AG09309 (cell line): Measurements from ENCODE around the gene TCP11.

Source experiments
- DNase-seq: peaks from one replicate; pipeline ENCODE4 v3.0.0-alpha.2; 2010; ENCODE audit warnings: low read depth
- H3K4me3 ChIP-seq: 2 replicates; pipeline ENCODE4 v1.5.1; 2011; ENCODE audit warnings: mild to moderate bottlenecking, low read depth, low read length, moderate library complexity; ENCODE audit not compliant: control insufficient read depth
- TF ChIP-seq, protein P1 (sequence below): IDR thresholded peaks from 2 replicates; pipeline ENCODE4 v1.5.1; 2011; ENCODE audit warnings: mild to moderate bottlenecking, low read depth, low read length, inconsistent platforms; ENCODE audit not compliant: insufficient read depth, control insufficient read depth; ENCODE audit errors: missing control alignments

Gene TCP11

GRCh38 chr6:35068206-35068605, 72.9 kb downstream of the TCP11 start:
- no peak overlapping the region for H3K4me3 ChIP-seq
- DNase-seq = no peak
- TF ChIP-seq, protein P1, sequence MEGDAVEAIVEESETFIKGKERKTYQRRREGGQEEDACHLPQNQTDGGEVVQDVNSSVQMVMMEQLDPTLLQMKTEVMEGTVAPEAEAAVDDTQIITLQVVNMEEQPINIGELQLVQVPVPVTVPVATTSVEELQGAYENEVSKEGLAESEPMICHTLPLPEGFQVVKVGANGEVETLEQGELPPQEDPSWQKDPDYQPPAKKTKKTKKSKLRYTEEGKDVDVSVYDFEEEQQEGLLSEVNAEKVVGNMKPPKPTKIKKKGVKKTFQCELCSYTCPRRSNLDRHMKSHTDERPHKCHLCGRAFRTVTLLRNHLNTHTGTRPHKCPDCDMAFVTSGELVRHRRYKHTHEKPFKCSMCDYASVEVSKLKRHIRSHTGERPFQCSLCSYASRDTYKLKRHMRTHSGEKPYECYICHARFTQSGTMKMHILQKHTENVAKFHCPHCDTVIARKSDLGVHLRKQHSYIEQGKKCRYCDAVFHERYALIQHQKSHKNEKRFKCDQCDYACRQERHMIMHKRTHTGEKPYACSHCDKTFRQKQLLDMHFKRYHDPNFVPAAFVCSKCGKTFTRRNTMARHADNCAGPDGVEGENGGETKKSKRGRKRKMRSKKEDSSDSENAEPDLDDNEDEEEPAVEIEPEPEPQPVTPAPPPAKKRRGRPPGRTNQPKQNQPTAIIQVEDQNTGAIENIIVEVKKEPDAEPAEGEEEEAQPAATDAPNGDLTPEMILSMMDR = no peak
